Ovary (tissue), 9 donors: ENCODE measurements around the gene PDSS2. TPM values are rescaled to one million over a fixed set of nuclear protein-coding genes. Genes with fewer than 3 reads are reported as not detected.

Source experiments
- DNase-seq, 5 donors: peaks; one replicate each; pipeline ENCODE4 v3.0.0-alpha.2; 2019 to 2020
- H3K27ac ChIP-seq, 2 donors: fragments of 200-600 bp; one replicate each; pipeline versions ENCODE4 v1.5.1 to v1.8.0; 2019 to 2022
- H3K27me3 ChIP-seq: fragments of 200-600 bp; one replicate; pipeline ENCODE4 v1.8.0; 2022
- H3K36me3 ChIP-seq: fragments of 200-600 bp; sonication (generic); one replicate; pipeline ENCODE4 v1.5.1; 2019
- H3K4me1 ChIP-seq: one replicate; pipeline ENCODE4 v1.8.1; 2013; ENCODE audit warnings: mild to moderate bottlenecking, moderate library complexity; ENCODE audit not compliant: insufficient read depth
- H3K4me3 ChIP-seq: fragments of 200-600 bp; sonication (generic); one replicate; pipeline ENCODE4 v1.5.1; 2017
- H3K9me3 ChIP-seq, 2 donors: fragments of 200-600 bp in 1 of 2; sonication (generic) in 1 of 2; one replicate each; pipeline versions ENCODE4 v1.5.1 to v1.8.1; 2013 to 2019; ENCODE audit warnings: mild to moderate bottlenecking in 1 of 2, moderate library complexity in 1 of 2
- CTCF ChIP-seq, 3 donors: fragments of 450-650 bp in 2 of 3; fragments of 200-600 bp in 1 of 3; IDR thresholded peaks; one replicate each; pipeline versions ENCODE4 v1.5.1 to v1.8.0; 2016 to 2022; ENCODE audit warnings: antibody characterized with exemption in 3 of 3, mild to moderate bottlenecking in 1 of 3
- EP300 ChIP-seq: sonication (generic); formaldehyde crosslinking; IDR thresholded peaks from one replicate; pipeline ENCODE4 v1.6.1; 2017; ENCODE audit warnings: antibody characterized with exemption
- POLR2A ChIP-seq: fragments of 450-650 bp; IDR thresholded peaks from one replicate; pipeline ENCODE4 v1.6.1; 2017; ENCODE audit warnings: antibody characterized with exemption, mild to moderate bottlenecking, moderate library complexity
- WGBS, 3 donors: extraction: QIAGEN DNeasy Blood & Tissue Kit in 1 of 3; methylation state at CpG; one replicate each; pipeline versions ENCODE4 v1.1.5 to v1.1.7; 2013 to 2017; 5-methylcytosine and 5-hydroxymethylcytosine counted together
- intact Hi-C, 4 donors: fragments of 100-400 bp; cut with DNase I; formaldehyde crosslinking; loops; one replicate each; pipeline versions ENCODE4 v1.11.0 to v1.15.1; 2022 to 2023
- polyA plus RNA-seq, 2 donors: library from polyadenylated mRNA; stranded (reverse); fragments of 200-250 nt in 1 of 2; fragments of 350-450 nt in 1 of 2; fragmentation: Illumina TruSeq in 1 of 2; extraction: RNeasy Lipid Tissue Mini Kit (QIAGEN cat#74804) in 1 of 2; gene quantifications; one replicate each; pipeline ENCODE4 v1.2.3, GENCODE V29; 2013 to 2014
- total RNA-seq, 7 donors: library from RNA; depleted of rRNA in 2 of 7; stranded (reverse); fragments of >200 nt in 2 of 7; fragmentation: NEBNext Ultra II Directional in 3 of 7; extraction: Animal tissue kit (Norgen Biotek cat#: 25700) in 3 of 7; gene quantifications; one replicate each; pipeline versions ENCODE4 v1.1.0 to v1.2.4, GENCODE V29; 2016 to 2023
- donor health status: DM: no; HTN: no; CAD: no; lungs with moderate emphysema.
- donor health status: DM: no; HTN: no; CAD: no.
- donor health status: Bipolar disorder and iron deficiency.
- donor health status: DM: yes; HTN: yes; CAD: no.
- donor health status: DM: no; HTN: no; CAD: no.
- donor health status: DM: yes; HTN: yes; CAD: no.

Gene PDSS2
- total and polyA plus RNA-seq, 9 donors = 8.2 to 17.5 (median 12.0) TPM

- H3K36me3 ChIP-seq = no peaks in the 10 kb centered on the region
- H3K27ac ChIP-seq = no peak overlapping the region
- H3K9me3 ChIP-seq = no peaks in the 10 kb centered on the region
- intact Hi-C loops = no loop called here
- TF ChIP-seq POLR2A = no peak
- TF ChIP-seq CTCF (IDR thresholded peaks at IDR 0.05) = no peak
- no peak for TF ChIP-seq EP300
- no peak overlapping the region for H3K4me3 ChIP-seq
- no peak for DNase-seq
- no peaks in the 10 kb centered on the region for H3K27me3 ChIP-seq
- no peaks in the 10 kb centered on the region for H3K4me1 ChIP-seq
These were observed 137.6 kb downstream of the PDSS2 start for GRCh38 chr6:107321793-107322192.

GRCh38 chr6:107319906-107320530 is 139.3 kb downstream of the PDSS2 start:
- H3K4me1 ChIP-seq = no peaks in the 10 kb centered on the region
- no peak overlapping the region for H3K4me3 ChIP-seq
- no peaks in the 10 kb centered on the region for H3K36me3 ChIP-seq
- WGBS, 3 donors = 46 to 58% (median 47%) methylated on average over 5 of the region's 5 CpGs
- TF ChIP-seq CTCF (IDR thresholded peaks at IDR 0.05) (no peak), EP300 (no peak), POLR2A (no peak)
- H3K27me3 ChIP-seq = no peaks in the 10 kb centered on the region
- no peaks in the 10 kb centered on the region for H3K9me3 ChIP-seq
- H3K27ac ChIP-seq = no peak overlapping the region
- no peak for DNase-seq
- intact Hi-C loops = no loop called here

GRCh38 chr6:107318100-107318736 is 141.1 kb downstream of the PDSS2 start:
- TF ChIP-seq EP300 (no peak), POLR2A (no peak), CTCF (IDR thresholded peaks at IDR 0.05) (no peak)
- DNase-seq = peak; percentile 26 to 55 (median 45)
- H3K27ac ChIP-seq = no peak overlapping the region
- H3K36me3 ChIP-seq = no peaks in the 10 kb centered on the region
- intact Hi-C loops = no loop called here
- no peak overlapping the region for H3K4me3 ChIP-seq
- no peaks in the 10 kb centered on the region for H3K27me3 ChIP-seq
- peaks cover 1% of the 10 kb centered on the region for H3K4me1 ChIP-seq
- WGBS, 3 donors = 58 to 64% (median 60%) methylated on average over 9 of the region's 9 CpGs
- H3K9me3 ChIP-seq = no peaks in the 10 kb centered on the region

- Histone ChIP-seq H3K9me3 (no peaks in the 10 kb centered on the region), H3K27ac (no peak overlapping the region), H3K27me3 (no peaks in the 10 kb centered on the region), H3K4me1 (peaks cover 1% of the 10 kb centered on the region), H3K4me3 (no peak overlapping the region), H3K36me3 (no peaks in the 10 kb centered on the region)
- TF ChIP-seq CTCF (IDR thresholded peaks at IDR 0.05) (no peak), POLR2A (no peak), EP300 (no peak)
- DNase-seq = no peak
- intact Hi-C loops = no loop called here
These were observed 144.2 kb downstream of the PDSS2 start for GRCh38 chr6:107315114-107315513.
